ENCODE results near the gene HIPK2. TPM values are rescaled to one million over a fixed set of nuclear protein-coding genes. Genes with fewer than 3 reads are reported as not detected.

Gene HIPK2
- total RNA-seq, 1 experiment from 2014 or later: 35.2 TPM

- H3K27ac ChIP-seq: no peak overlapping the region
- peaks cover 13% of the 10 kb centered on the region for H3F3A ChIP-seq (ENCODE audit: insufficient read depth, low read depth)
- POLR2A ChIA-PET (ENCODE audit: unreplicated experiment): no interaction called here
- no peak overlapping the region for H3K4me3 ChIP-seq
- DNase-seq: no peak
- no peaks in the 10 kb centered on the region for H3K9me2 ChIP-seq (ENCODE audit: insufficient read depth)
- no peak overlapping the region for H2AFZ ChIP-seq
- intact Hi-C loops (cut with micrococcal nuclease; ENCODE audit: unreplicated experiment): no loop called here
- H3K27me3 ChIP-seq (ENCODE audit: insufficient read depth, low read depth): no peaks in the 10 kb centered on the region
- no peak for TF ChIP-seq CTCF (conservative IDR thresholded peaks at IDR 0.05)
- no peak for TF ChIP-seq EZH2 (IDR thresholded peaks at IDR 0.05; ENCODE audit: low read depth)
- CTCF ChIA-PET: no interaction called here
- H3K36me3 ChIP-seq (ENCODE audit: low read depth): 0 out of 2 replicates have a peak, but pooled peaks cover 4% of the 10 kb centered on the region
- H4K20me1 ChIP-seq (ENCODE audit: insufficient read depth): no peaks in the 10 kb centered on the region
- H3K4me1 ChIP-seq (replicated peaks; ENCODE audit: insufficient read depth): peaks cover 34% of the 10 kb centered on the region
- no peak overlapping the region for H3K4me2 ChIP-seq
- peaks cover 8% of the 10 kb centered on the region; the same call in 1 of the 2 replicates for H3K79me2 ChIP-seq (ENCODE audit: low read depth)
- no TSS peak for BruUV-seq (replicated peaks)
- H3K9me3 ChIP-seq (ENCODE audit: insufficient read depth, low read depth): no peaks in the 10 kb centered on the region
These were observed 56.4 kb downstream of the HIPK2 start for GRCh38 chr7:139721417-139721816.

GRCh38 chr7:139720705-139721231 is 57.0 kb downstream of the HIPK2 start:
- Histone ChIP-seq H3K36me3 (ENCODE audit: low read depth) (0 out of 2 replicates have a peak, but pooled peaks cover 5% of the 10 kb centered on the region), H3K9me3 (ENCODE audit: insufficient read depth, low read depth) (no peaks in the 10 kb centered on the region), H3K4me1 (replicated peaks; ENCODE audit: insufficient read depth) (peaks cover 29% of the 10 kb centered on the region), H3K27me3 (ENCODE audit: insufficient read depth, low read depth) (no peaks in the 10 kb centered on the region), H3K27ac (no peak overlapping the region), H3F3A (ENCODE audit: insufficient read depth, low read depth) (peaks cover 12% of the 10 kb centered on the region), H2AFZ (no peak overlapping the region), H4K20me1 (ENCODE audit: insufficient read depth) (no peaks in the 10 kb centered on the region), H3K4me2 (no peak overlapping the region), H3K9me2 (ENCODE audit: insufficient read depth) (no peaks in the 10 kb centered on the region), H3K79me2 (ENCODE audit: low read depth) (peaks cover 8% of the 10 kb centered on the region; the same call in 1 of the 2 replicates), H3K4me3 (no peak overlapping the region)
- ChIA-PET CTCF (no interaction called here), POLR2A (ENCODE audit: unreplicated experiment) (no interaction called here)
- no TSS peak for BruUV-seq (replicated peaks)
- DNase-seq: no peak
- no peak for TF ChIP-seq EZH2 (IDR thresholded peaks at IDR 0.05; ENCODE audit: low read depth)
- no peak for TF ChIP-seq CTCF (conservative IDR thresholded peaks at IDR 0.05)
- intact Hi-C loops (cut with micrococcal nuclease; ENCODE audit: unreplicated experiment): no loop called here

- Histone ChIP-seq H2AFZ (no peak overlapping the region), H3K27me3 (ENCODE audit: insufficient read depth, low read depth) (no peaks in the 10 kb centered on the region), H3K9me2 (ENCODE audit: insufficient read depth) (no peaks in the 10 kb centered on the region), H3K27ac (no peak overlapping the region), H4K20me1 (ENCODE audit: insufficient read depth) (no peaks in the 10 kb centered on the region), H3K9me3 (ENCODE audit: insufficient read depth, low read depth) (no peaks in the 10 kb centered on the region), H3F3A (ENCODE audit: insufficient read depth, low read depth) (peaks cover 6% of the 10 kb centered on the region; the same call in 1 of the 2 replicates), H3K79me2 (ENCODE audit: low read depth) (peaks cover 8% of the 10 kb centered on the region; the same call in 1 of the 2 replicates), H3K36me3 (ENCODE audit: low read depth) (0 out of 2 replicates have a peak, but pooled peaks cover 5% of the 10 kb centered on the region), H3K4me2 (no peak overlapping the region), H3K4me1 (replicated peaks; ENCODE audit: insufficient read depth) (peaks cover 24% of the 10 kb centered on the region), H3K4me3 (no peak overlapping the region)
- ChIA-PET CTCF (no interaction called here), POLR2A (ENCODE audit: unreplicated experiment) (no interaction called here)
- no peak for TF ChIP-seq CTCF (conservative IDR thresholded peaks at IDR 0.05)
- no peak for TF ChIP-seq EZH2 (IDR thresholded peaks at IDR 0.05; ENCODE audit: low read depth)
- intact Hi-C loops (cut with micrococcal nuclease; ENCODE audit: unreplicated experiment): no loop called here
- BruUV-seq (replicated peaks): no TSS peak
- no peak for DNase-seq
These were observed 57.6 kb downstream of the HIPK2 start for GRCh38 chr7:139720186-139720585.
